ENCODE data around the gene DSCAM. TPM values are rescaled to one million over a fixed set of nuclear protein-coding genes. Genes with fewer than 3 reads are reported as not detected.

The DSCAM gene
- polyA plus RNA-seq, 1 experiment = not detected

DNA sequence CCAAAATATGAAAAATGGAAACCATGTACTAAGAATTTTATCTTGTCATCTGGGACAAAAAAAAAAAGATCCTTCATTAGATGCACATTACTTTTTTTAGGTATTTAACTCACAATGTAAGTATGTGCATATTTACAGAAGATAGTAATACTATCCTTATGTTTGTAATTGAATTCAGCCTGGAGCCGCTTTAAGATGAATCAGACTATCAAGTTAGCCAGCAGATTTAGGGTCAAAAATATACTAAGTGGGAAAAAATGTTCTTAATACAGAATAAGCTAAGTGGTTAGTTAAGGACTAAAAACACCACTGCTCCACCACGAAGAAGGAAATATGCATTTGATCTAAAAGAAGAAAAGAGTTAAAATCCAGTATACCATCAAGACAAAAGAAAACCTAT lies 49.1 kb downstream of the DSCAM start:
- ChIA-PET CTCF (interaction anchor here (0.6 kb wide), 1 partner anchor 172 kb away, joined by 3 read pairs; no protein-coding TSS in a partner anchor), POLR2A (no interaction called here)
- H3K9me3 ChIP-seq (ENCODE audit: control insufficient read depth, insufficient read depth, low read length) = peaks cover 22% of the 10 kb centered on the region; the same call in 1 of the 2 replicates
- DNase-seq (ENCODE audit: low read depth, low spot score) = no peak
- H3K4me3 ChIP-seq (ENCODE audit: low read depth, low read length) = no peak overlapping the region
- no peaks in the 10 kb centered on the region for H3K27me3 ChIP-seq (ENCODE audit: control insufficient read depth, insufficient read depth, low read length)
- H3K27ac ChIP-seq (ENCODE audit: low read depth, low read length) = no peak overlapping the region
- TF ChIP-seq, protein P1, sequence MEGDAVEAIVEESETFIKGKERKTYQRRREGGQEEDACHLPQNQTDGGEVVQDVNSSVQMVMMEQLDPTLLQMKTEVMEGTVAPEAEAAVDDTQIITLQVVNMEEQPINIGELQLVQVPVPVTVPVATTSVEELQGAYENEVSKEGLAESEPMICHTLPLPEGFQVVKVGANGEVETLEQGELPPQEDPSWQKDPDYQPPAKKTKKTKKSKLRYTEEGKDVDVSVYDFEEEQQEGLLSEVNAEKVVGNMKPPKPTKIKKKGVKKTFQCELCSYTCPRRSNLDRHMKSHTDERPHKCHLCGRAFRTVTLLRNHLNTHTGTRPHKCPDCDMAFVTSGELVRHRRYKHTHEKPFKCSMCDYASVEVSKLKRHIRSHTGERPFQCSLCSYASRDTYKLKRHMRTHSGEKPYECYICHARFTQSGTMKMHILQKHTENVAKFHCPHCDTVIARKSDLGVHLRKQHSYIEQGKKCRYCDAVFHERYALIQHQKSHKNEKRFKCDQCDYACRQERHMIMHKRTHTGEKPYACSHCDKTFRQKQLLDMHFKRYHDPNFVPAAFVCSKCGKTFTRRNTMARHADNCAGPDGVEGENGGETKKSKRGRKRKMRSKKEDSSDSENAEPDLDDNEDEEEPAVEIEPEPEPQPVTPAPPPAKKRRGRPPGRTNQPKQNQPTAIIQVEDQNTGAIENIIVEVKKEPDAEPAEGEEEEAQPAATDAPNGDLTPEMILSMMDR (IDR thresholded peaks at IDR 0.05; ENCODE audit: low read depth, low read length) = no peak

- Histone ChIP-seq H3K27me3 (ENCODE audit: control insufficient read depth, insufficient read depth, low read length) (no peaks in the 10 kb centered on the region), H3K27ac (ENCODE audit: low read depth, low read length) (no peak overlapping the region), H3K4me3 (ENCODE audit: low read depth, low read length) (no peak overlapping the region), H3K9me3 (ENCODE audit: control insufficient read depth, insufficient read depth, low read length) (peaks cover 19% of the 10 kb centered on the region; the same call in 1 of the 2 replicates)
- TF ChIP-seq, protein P1 (IDR thresholded peaks at IDR 0.05; ENCODE audit: low read depth, low read length) = no peak
- ChIA-PET CTCF (no interaction called here), POLR2A (no interaction called here)
- DNase-seq (ENCODE audit: low read depth, low spot score) = no peak
Observed at GRCh38 chr21:40797410-40797809, 49.5 kb downstream of the DSCAM start.

DNA sequence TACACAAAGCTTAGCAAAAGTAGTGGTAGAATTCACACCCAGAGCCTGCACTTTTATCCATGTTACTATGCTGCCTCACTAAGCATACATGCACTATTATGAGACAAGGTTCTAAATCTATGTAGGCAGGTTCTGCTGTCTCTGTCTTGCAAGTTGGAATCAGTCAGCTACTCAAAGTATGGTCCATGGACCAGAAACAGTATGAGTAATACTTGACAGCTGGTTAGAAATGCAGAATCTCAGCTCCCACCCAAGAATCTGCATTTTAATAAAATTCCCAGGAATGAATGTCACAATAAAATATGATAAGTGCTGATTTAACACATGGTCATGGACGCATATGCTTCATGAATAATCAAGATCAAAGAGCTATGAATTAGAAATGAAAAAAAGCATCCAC lies 50.5 kb downstream of the DSCAM start:
- ChIA-PET POLR2A (no interaction called here), CTCF (no interaction called here)
- TF ChIP-seq, protein P1 (IDR thresholded peaks at IDR 0.05; ENCODE audit: low read depth, low read length) = no peak
- Histone ChIP-seq H3K27ac (ENCODE audit: low read depth, low read length) (no peak overlapping the region), H3K27me3 (ENCODE audit: control insufficient read depth, insufficient read depth, low read length) (no peaks in the 10 kb centered on the region), H3K4me3 (ENCODE audit: low read depth, low read length) (no peak overlapping the region), H3K9me3 (ENCODE audit: control insufficient read depth, insufficient read depth, low read length) (peaks cover 14% of the 10 kb centered on the region; the same call in 1 of the 2 replicates)
- DNase-seq (ENCODE audit: low read depth, low spot score) = no peak

GRCh38 chr21:40795313-40795712 lies 51.6 kb downstream of the DSCAM start:
- H3K27ac ChIP-seq (ENCODE audit: low read depth, low read length) = no peak overlapping the region
- H3K4me3 ChIP-seq (ENCODE audit: low read depth, low read length) = no peak overlapping the region
- no peaks in the 10 kb centered on the region for H3K27me3 ChIP-seq (ENCODE audit: control insufficient read depth, insufficient read depth, low read length)
- H3K9me3 ChIP-seq (ENCODE audit: control insufficient read depth, insufficient read depth, low read length) = peaks cover 15% of the 10 kb centered on the region; the same call in 1 of the 2 replicates
- DNase-seq (ENCODE audit: low read depth, low spot score) = no peak
- TF ChIP-seq, protein P1 (IDR thresholded peaks at IDR 0.05; ENCODE audit: low read depth, low read length) = no peak
- CTCF ChIA-PET = no interaction called here
- POLR2A ChIA-PET = no interaction called here

DNA sequence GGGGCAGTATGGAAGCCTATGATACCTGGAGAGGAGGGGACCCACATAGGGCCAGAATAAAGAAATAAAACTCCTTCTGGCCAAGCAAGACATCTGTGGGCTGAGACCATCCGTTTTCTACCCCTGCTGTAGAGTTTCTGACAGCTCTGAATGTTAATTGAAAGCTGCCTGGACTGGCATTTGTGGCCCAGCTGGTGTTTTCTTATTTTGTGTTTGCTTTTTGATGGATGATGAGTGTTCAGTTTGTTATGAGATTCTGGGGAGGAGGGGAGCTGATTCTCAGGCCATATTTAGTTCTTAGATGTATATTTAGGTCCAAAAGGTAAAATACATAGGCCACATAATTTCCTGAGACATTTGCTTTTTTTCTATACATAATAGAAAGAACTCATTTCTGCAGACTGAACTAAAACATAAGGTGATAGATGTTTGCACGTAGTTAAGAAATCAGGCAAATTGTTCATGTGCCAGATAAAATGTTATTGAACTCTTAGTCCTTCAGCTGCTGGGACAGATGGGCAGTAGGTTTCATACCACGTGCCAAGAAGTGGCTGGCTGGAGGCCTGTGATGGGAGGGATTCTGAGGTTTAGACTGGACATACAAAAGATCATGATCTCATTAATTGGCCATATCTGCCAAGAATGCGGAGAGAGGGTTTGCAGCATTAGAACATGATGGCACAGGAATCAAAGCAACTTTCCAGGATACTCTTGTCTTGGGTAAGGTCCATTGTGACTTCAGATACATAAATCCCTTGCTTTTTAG lies 54.1 kb downstream of the DSCAM start:
- Histone ChIP-seq H3K27me3 (ENCODE audit: control insufficient read depth, insufficient read depth, low read length) (no peaks in the 10 kb centered on the region), H3K4me3 (ENCODE audit: low read depth, low read length) (no peak overlapping the region), H3K27ac (ENCODE audit: low read depth, low read length) (no peak overlapping the region), H3K9me3 (ENCODE audit: control insufficient read depth, insufficient read depth, low read length) (peaks cover 18% of the 10 kb centered on the region)
- no peak for DNase-seq (ENCODE audit: low read depth, low spot score)
- ChIA-PET CTCF (no interaction called here), POLR2A (no interaction called here)
- TF ChIP-seq, protein P1 (IDR thresholded peaks at IDR 0.05; ENCODE audit: low read depth, low read length) = no peak
